ENCODE data around the gene ORMDL3. TPM values are rescaled to one million over a fixed set of nuclear protein-coding genes. Genes with fewer than 3 reads are reported as not detected.

The ORMDL3 gene
- total and polyA plus RNA-seq, 4 experiments from 2014 or later, result 79.6 to 161 (median 88.8) TPM

DNA sequence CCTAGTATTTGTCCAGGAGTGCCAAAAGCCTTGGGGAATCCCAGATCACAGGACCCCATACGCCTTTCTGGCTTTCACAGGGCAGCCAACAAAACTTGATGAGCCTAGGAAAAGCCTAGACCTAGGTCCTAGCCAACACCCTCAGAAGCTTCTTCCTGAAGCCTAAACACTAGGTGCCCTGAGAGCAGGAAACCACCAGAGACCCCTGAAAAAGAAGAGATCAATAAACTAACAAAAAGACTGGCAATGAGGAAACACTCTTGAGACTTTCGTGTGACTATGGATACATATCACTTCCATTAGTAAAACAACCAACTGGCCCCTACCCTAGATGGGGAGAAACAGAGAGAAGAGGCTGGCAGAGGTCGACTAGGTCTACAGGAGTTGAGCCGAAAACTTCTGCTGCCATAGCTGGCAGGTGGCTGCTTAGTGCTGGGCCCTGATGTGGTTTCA is 1.2 kb downstream of the ORMDL3 start:
- Mint-ChIP-seq H3K36me3 (peaks cover 17 to 39% of the 10 kb centered on the region in 2 donors), H3K4me3 (peak overlapping the region; percentile 83 to 99 (median 95)), H3K9me3 (peaks cover 0 to 2% (median 0%) of the 10 kb centered on the region in 8 donors), H3K27me3 (no peaks in the 10 kb centered on the region), H3K4me1 (peaks cover 23 to 65% (median 52%) of the 10 kb centered on the region in 4 donors), H3K27ac (peak overlapping the region; percentile 93 to 98 (median 95))
- intact Hi-C loops (cut with micrococcal nuclease), result loop anchor here (2.0 kb wide), 1 partner anchor 59 kb away; no protein-coding TSS in a partner anchor
- POLR2A ChIA-PET (ENCODE audit: partially characterized antibody), result interaction anchor here (0.6 to 3.3 kb wide), 25 partner anchors 8 to 293 kb away, joined by 3 to 20 read pairs (median 5); partner anchors contain the start of genes GSDMB, IKZF3, PSMD3 and WIPF2
- CTCF ChIA-PET (ENCODE audit: partially characterized antibody), result interaction anchor here (1.0 to 2.0 kb wide), 9 partner anchors 13 to 303 kb away, joined by 3 to 9 read pairs (median 4); partner anchors contain the start of genes IKZF3 and PSMD3
- Histone ChIP-seq H3K4me1 (ENCODE audit: insufficient read depth, low read length) (peaks cover 62% of the 10 kb centered on the region), H3K4me3 (ENCODE audit: low read length in 2 of 2) (peak overlapping the region; percentile 79 to 89), H3K27ac (ENCODE audit: low read depth, low read length) (peak overlapping the region; percentile 82), H3K9me3 (ENCODE audit: control insufficient read depth in 1 of 2, low read length in 2 of 2) (no peaks in the 10 kb centered on the region), H3K27me3 (ENCODE audit: insufficient read depth, low read length) (no peaks in the 10 kb centered on the region), H3K36me3 (ENCODE audit: insufficient read depth, low read length) (peaks cover 32% of the 10 kb centered on the region)
- DNase-seq, result no peak

DNA sequence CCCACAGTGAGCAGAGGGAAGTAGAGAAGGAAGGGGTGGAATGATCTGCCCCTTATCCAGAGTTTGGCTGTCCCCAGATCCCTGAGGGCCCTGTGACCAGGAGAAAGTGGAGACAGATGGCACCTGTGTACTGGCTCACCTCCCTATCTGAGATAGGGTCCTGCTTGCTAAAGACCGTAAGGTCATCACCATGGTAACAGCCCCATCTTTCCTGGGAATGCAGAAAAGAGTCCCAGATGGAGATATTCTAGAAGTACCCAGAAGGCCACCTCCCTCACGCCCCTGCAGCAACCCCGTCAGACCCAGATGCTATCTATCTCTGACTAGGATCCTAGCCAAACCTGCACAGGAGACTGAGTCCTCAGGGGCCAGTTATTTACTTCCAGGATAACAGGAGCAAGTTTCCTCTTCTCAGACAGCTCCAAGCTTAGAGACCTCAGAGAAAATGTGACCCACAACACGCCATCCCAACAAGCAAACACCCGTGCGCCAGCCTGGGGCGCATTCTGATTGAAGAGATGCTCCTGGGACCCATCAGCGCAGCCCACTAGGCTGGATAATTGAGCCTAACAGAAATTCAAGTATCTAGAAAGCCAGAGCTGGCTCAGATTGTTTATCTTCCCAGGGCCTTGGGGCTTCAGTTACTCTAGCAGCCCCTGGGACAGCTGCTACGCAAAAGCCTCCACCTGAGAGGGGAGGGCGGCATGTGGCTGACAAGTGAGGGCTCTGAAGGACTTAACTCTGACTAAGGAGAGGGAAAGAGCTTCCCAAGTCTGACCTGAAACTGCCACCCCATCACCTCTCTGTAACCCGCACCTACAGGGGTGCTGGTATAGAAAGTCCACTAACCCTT is 1.9 kb downstream of the ORMDL3 start:
- POLR2A ChIA-PET (ENCODE audit: partially characterized antibody), result interaction anchor here (0.9 to 3.3 kb wide), 19 partner anchors 8 to 293 kb away, joined by 3 to 20 read pairs (median 5); partner anchors contain the start of genes GSDMB, IKZF3, PSMD3 and WIPF2
- Mint-ChIP-seq H3K4me1 (peaks cover 25 to 72% (median 58%) of the 10 kb centered on the region in 4 donors), H3K4me3 (peak overlapping the region; percentile 83 to 99 (median 95)), H3K27ac (peak overlapping the region; percentile 93 to 98 (median 95)), H3K36me3 (peaks cover 17 to 42% of the 10 kb centered on the region in 2 donors), H3K9me3 (peaks cover 0 to 2% (median 0%) of the 10 kb centered on the region in 8 donors), H3K27me3 (no peaks in the 10 kb centered on the region)
- intact Hi-C loops (cut with micrococcal nuclease), result loop anchor here (2.0 kb wide), 1 partner anchor 59 kb away; no protein-coding TSS in a partner anchor
- Histone ChIP-seq H3K4me1 (ENCODE audit: insufficient read depth, low read length) (peaks cover 68% of the 10 kb centered on the region), H3K4me3 (ENCODE audit: low read length in 2 of 2) (peak overlapping the region; percentile 79 to 89), H3K27me3 (ENCODE audit: insufficient read depth, low read length) (no peaks in the 10 kb centered on the region), H3K36me3 (ENCODE audit: insufficient read depth, low read length) (peaks cover 36% of the 10 kb centered on the region), H3K27ac (ENCODE audit: low read depth, low read length) (peak overlapping the region; percentile 82), H3K9me3 (ENCODE audit: control insufficient read depth in 1 of 2, low read length in 2 of 2) (no peaks in the 10 kb centered on the region)
- CTCF ChIA-PET (ENCODE audit: partially characterized antibody), result interaction anchor here (1.1 to 2.0 kb wide), 8 partner anchors 14 to 302 kb away, joined by 3 to 9 read pairs (median 4); partner anchors contain the start of genes IKZF3 and PSMD3
- DNase-seq, result no peak

DNA sequence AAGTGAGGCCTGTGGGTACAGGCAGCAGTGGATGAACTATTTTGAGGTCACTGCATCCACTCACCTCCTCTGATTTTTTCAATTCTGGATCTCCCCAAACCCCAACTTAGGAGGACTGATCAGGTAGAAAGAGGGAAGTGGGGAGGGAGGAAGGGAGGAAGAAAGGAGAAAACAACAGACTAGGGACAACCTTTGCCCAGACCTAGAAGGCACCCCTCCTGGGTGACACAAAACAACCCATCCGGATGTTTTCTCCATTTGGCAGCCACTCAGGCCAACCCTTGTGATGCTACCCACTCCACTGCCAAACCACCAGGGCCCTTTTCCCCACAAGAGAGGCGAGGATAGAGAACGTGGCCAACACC is 2.7 kb downstream of the ORMDL3 start:
- Histone ChIP-seq H3K27ac (ENCODE audit: low read depth, low read length) (peak overlapping the region; percentile 82), H3K36me3 (ENCODE audit: insufficient read depth, low read length) (peaks cover 41% of the 10 kb centered on the region), H3K9me3 (ENCODE audit: control insufficient read depth in 1 of 2, low read length in 2 of 2) (no peaks in the 10 kb centered on the region), H3K27me3 (ENCODE audit: insufficient read depth, low read length) (no peaks in the 10 kb centered on the region), H3K4me1 (ENCODE audit: insufficient read depth, low read length) (peaks cover 75% of the 10 kb centered on the region), H3K4me3 (ENCODE audit: low read length in 2 of 2) (no peak overlapping the region)
- intact Hi-C loops (cut with micrococcal nuclease), result no loop called here
- POLR2A ChIA-PET (ENCODE audit: partially characterized antibody), result no interaction called here
- no peaks in the 10 kb centered on the region for H3K27me3 Mint-ChIP-seq
- H3K36me3 Mint-ChIP-seq, result peaks cover 21 to 46% of the 10 kb centered on the region in 2 donors
- peak overlapping the region; percentile 86 to 98 (median 95) for H3K27ac Mint-ChIP-seq
- CTCF ChIA-PET (ENCODE audit: partially characterized antibody), result interaction anchor here (2.0 kb wide), 1 partner anchor 60 kb away, joined by 9 read pairs; the partner anchor contains the start of gene IKZF3
- H3K4me1 Mint-ChIP-seq, result peaks cover 27 to 78% (median 62%) of the 10 kb centered on the region in 4 donors
- H3K4me3 Mint-ChIP-seq, result peak overlapping the region; percentile 76 to 99 (median 94)
- H3K9me3 Mint-ChIP-seq, result peaks cover 0 to 2% (median 0%) of the 10 kb centered on the region in 8 donors
- no peak for DNase-seq

DNA sequence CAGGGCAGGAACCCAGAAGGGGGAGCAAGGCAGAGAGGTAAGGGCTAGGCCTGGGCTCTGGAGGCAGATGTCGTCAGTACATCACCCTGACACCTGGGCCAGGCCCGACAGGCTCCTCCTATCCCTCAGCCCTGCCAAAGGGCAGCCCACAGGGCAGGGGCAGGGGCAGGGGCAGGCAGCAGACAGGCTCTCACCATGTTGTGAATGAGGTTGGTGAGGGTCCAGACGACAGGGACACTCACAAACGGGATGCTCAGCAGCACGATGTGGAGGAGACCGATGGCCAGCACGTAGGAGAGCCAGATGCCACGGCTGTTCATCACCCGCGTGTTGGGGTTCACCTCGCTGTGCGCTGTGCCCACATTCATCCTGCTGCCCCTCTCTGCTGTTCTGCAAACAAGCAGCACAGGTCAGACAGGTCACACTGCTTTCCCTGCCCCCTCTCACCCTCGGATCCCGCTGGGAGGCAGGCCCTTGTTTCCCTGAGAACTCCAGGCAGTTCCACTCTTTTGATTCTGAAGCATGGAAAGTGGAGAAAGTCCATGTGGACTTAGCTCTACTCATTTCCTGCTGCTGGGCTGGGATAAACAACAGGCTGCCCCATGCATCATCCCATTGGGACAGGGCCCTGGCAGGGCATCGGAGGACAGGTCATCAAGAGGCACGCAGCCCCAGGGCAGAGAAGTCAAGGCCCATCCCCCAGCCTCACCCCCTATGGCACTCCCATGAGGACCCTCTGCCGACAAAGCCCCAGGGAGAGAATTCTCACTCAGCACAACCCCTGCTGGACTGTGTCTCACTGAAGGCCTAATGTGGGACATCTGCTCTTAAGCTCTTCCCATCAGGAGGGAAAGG is 3.3 kb downstream of the ORMDL3 start:
- Mint-ChIP-seq H3K27ac (peak overlapping the region in 6 of 7 donors; percentile 95 to 98 (median 96)), H3K4me3 (peak overlapping the region in 7 of 8 donors; percentile 76 to 99 (median 94)), H3K4me1 (peaks cover 27 to 82% (median 64%) of the 10 kb centered on the region in 4 donors), H3K36me3 (peaks cover 24 to 49% of the 10 kb centered on the region in 2 donors), H3K9me3 (peaks cover 0 to 2% (median 0%) of the 10 kb centered on the region in 8 donors), H3K27me3 (no peaks in the 10 kb centered on the region)
- peaks cover 78% of the 10 kb centered on the region for H3K4me1 ChIP-seq (ENCODE audit: insufficient read depth, low read length)
- no peaks in the 10 kb centered on the region for H3K9me3 ChIP-seq (ENCODE audit: control insufficient read depth in 1 of 2, low read length in 2 of 2)
- peak overlapping the region; percentile 82 for H3K27ac ChIP-seq (ENCODE audit: low read depth, low read length)
- H3K4me3 ChIP-seq (ENCODE audit: low read length in 2 of 2), result no peak overlapping the region
- POLR2A ChIA-PET (ENCODE audit: partially characterized antibody), result no interaction called here
- no peaks in the 10 kb centered on the region for H3K27me3 ChIP-seq (ENCODE audit: insufficient read depth, low read length)
- CTCF ChIA-PET (ENCODE audit: partially characterized antibody), result no interaction called here
- DNase-seq, result no peak
- H3K36me3 ChIP-seq (ENCODE audit: insufficient read depth, low read length), result peaks cover 45% of the 10 kb centered on the region
- intact Hi-C loops (cut with micrococcal nuclease), result no loop called here

DNA sequence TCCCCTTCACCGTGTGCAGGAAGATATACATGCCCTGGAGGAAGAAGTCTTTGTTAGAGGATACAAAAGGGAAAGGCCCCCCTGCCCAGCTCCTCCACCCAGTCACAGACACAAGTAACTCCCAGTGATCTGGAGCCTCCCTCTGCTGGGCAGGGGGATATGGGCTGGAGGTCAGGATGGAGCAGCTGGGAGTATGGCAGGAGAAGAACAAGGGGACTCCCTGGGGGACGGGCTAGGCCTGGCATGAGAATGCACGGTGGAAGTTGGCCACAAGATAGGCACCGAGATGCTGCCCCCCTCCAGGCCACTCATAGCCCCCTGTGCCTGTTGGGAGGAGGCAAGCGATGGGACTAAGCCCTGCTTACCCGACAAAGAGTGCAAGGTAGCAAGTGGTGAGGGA is 4.2 kb downstream of the ORMDL3 start:
- Histone ChIP-seq H3K27ac (ENCODE audit: low read depth, low read length) (peak overlapping the region; percentile 15), H3K9me3 (ENCODE audit: control insufficient read depth in 1 of 2, low read length in 2 of 2) (no peaks in the 10 kb centered on the region), H3K36me3 (ENCODE audit: insufficient read depth, low read length) (peaks cover 46% of the 10 kb centered on the region), H3K4me3 (ENCODE audit: low read length in 2 of 2) (no peak overlapping the region), H3K4me1 (ENCODE audit: insufficient read depth, low read length) (peaks cover 84% of the 10 kb centered on the region), H3K27me3 (ENCODE audit: insufficient read depth, low read length) (no peaks in the 10 kb centered on the region)
- intact Hi-C loops (cut with micrococcal nuclease), result no loop called here
- peak overlapping the region in 3 of 8 donors; percentile 15 to 48 (median 34) for H3K4me3 Mint-ChIP-seq
- H3K36me3 Mint-ChIP-seq, result peaks cover 29 to 54% of the 10 kb centered on the region in 2 donors
- peak overlapping the region in 5 of 7 donors; percentile 17 to 79 (median 22) for H3K27ac Mint-ChIP-seq
- peaks cover 0 to 2% (median 0%) of the 10 kb centered on the region in 8 donors for H3K9me3 Mint-ChIP-seq
- ChIA-PET POLR2A (ENCODE audit: partially characterized antibody) (interaction anchor here (1.0 to 1.4 kb wide), 3 partner anchors 57 to 74 kb away, joined by 3 read pairs; partner anchors contain the start of gene PSMD3), CTCF (ENCODE audit: partially characterized antibody) (no interaction called here)
- DNase-seq, result no peak
- no peaks in the 10 kb centered on the region for H3K27me3 Mint-ChIP-seq
- H3K4me1 Mint-ChIP-seq, result peaks cover 32 to 87% (median 71%) of the 10 kb centered on the region in 4 donors

DNA sequence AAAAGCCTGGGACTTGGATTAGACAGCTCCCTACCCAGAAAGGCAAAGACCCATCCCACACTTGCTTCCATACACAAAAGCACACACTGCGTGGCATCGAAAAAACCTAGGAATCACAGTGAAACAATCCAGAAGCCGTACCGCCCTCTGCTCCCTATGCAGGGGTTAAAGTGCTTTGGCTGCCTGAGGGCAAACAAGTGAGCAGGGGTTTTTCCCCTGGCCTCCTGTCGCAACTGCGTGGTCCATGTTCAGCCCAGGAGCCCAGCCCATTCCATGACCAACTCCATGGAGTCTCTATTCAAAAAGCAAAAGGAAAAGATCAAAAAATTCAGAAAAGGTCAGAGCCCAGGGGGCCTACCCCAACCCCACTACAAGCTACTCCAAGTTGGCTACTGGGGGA is 5.4 kb downstream of the ORMDL3 start:
- no peak for DNase-seq
- Mint-ChIP-seq H3K4me3 (peak overlapping the region in 4 of 8 donors; percentile 21 to 68 (median 56)), H3K4me1 (peaks cover 36 to 90% (median 72%) of the 10 kb centered on the region in 4 donors), H3K36me3 (peaks cover 36 to 59% of the 10 kb centered on the region in 2 donors), H3K9me3 (peaks cover 0 to 2% (median 0%) of the 10 kb centered on the region in 8 donors), H3K27me3 (no peaks in the 10 kb centered on the region), H3K27ac (peak overlapping the region in 5 of 7 donors; percentile 72 to 87 (median 79))
- no peaks in the 10 kb centered on the region for H3K9me3 ChIP-seq (ENCODE audit: control insufficient read depth in 1 of 2, low read length in 2 of 2)
- peaks cover 46% of the 10 kb centered on the region for H3K36me3 ChIP-seq (ENCODE audit: insufficient read depth, low read length)
- intact Hi-C loops (cut with micrococcal nuclease), result no loop called here
- peak overlapping the region; percentile 32 for H3K27ac ChIP-seq (ENCODE audit: low read depth, low read length)
- H3K4me1 ChIP-seq (ENCODE audit: insufficient read depth, low read length), result peaks cover 84% of the 10 kb centered on the region
- CTCF ChIA-PET (ENCODE audit: partially characterized antibody), result interaction anchor here (0.8 to 1.5 kb wide), 3 partner anchors 24 to 191 kb away, joined by 3 to 7 read pairs (median 3); partner anchors contain the start of gene PSMD3
- POLR2A ChIA-PET (ENCODE audit: partially characterized antibody), result interaction anchor here (1.0 to 1.5 kb wide), 2 partner anchors 49 to 57 kb away, joined by 3 read pairs; no protein-coding TSS in a partner anchor
- H3K27me3 ChIP-seq (ENCODE audit: insufficient read depth, low read length), result no peaks in the 10 kb centered on the region
- no peak overlapping the region for H3K4me3 ChIP-seq (ENCODE audit: low read length in 2 of 2)

Measured in CD4-positive, alpha-beta memory T cell (primary cell).